Endothelial cell of umbilical vein (primary cell): ENCODE results near the gene DDX43. TPM values are rescaled to one million over a fixed set of nuclear protein-coding genes. Genes with fewer than 3 reads are reported as not detected.

Source experiments
- polyA plus RNA-seq, 4 experiments: library from polyadenylated mRNA; depleted of rRNA in 3 of 4; stranded (reverse) in 3 of 4; unstranded in 1 of 4; fragments of >200 nt; gene quantifications; 2 replicates each; pipeline versions ENCODE4 v1.2.1 to v1.2.3, GENCODE V29; 2011 to 2012; ENCODE audit warnings: missing spikeins in 1 of 4
- small RNA-seq: library from RNA; depleted of rRNA; stranded (forward); fragments of <200 nt; gene quantifications from one replicate; pipeline ENCODE3, GENCODE V24; 2012; ENCODE audit warnings: low replicate concordance, low read depth; ENCODE audit not compliant: insufficient read depth, insufficient read length
- total RNA-seq: library from RNA; stranded (reverse); gene quantifications from 2 replicates; pipeline ENCODE4 v1.2.3, GENCODE V29; 2021

DDX43 gene
- total and polyA plus RNA-seq, 2 donors (not counting 3 experiments of a cell fraction or from before 2014, with no cell fraction given) = 0.95 to 1.2 TPM

Small RNA genes within 50 kb of the gene (small RNA-seq; reads per million reads assigned to genes)
- gene RNU6-975P = not detected
- gene RPL39P3 = not detected

Other genes with a start within 250 kb of the DDX43 start
- not detected in 2 replicates for gene KHDC1L, start 169.3 kb upstream of the DDX43 start, total RNA-seq
- 0.15 and 0.18 TPM in 2 replicates for gene KHDC1L, start 169.3 kb upstream of the DDX43 start, polyA plus RNA-seq
- 3.3 and 3.7 TPM in 2 replicates for gene KHDC1, start 131.6 kb upstream of the DDX43 start, total RNA-seq
- gene KHDC1, start 131.6 kb upstream of the DDX43 start, polyA plus RNA-seq = 4.2 and 4.4 TPM in 2 replicates
- gene DPPA5, start 40.6 kb upstream of the DDX43 start, total RNA-seq = not detected in 2 replicates
- not detected in 2 replicates for gene DPPA5, start 40.6 kb upstream of the DDX43 start, polyA plus RNA-seq
- gene KHDC3L, start 32.2 kb upstream of the DDX43 start, total RNA-seq = not detected in 2 replicates
- not detected in 2 replicates for gene KHDC3L, start 32.2 kb upstream of the DDX43 start, polyA plus RNA-seq
- gene OOEP, start 24.9 kb upstream of the DDX43 start, total RNA-seq = not detected in 2 replicates
- gene OOEP, start 24.9 kb upstream of the DDX43 start, polyA plus RNA-seq = 0.19 and 0.21 TPM in 2 replicates
- 7.3 and 7.4 TPM in 2 replicates for gene CGAS, start 57.5 kb downstream of the DDX43 start, total RNA-seq
- gene CGAS, start 57.5 kb downstream of the DDX43 start, polyA plus RNA-seq = 1.6 and 1.9 TPM in 2 replicates
- 24.8 and 25.1 TPM in 2 replicates for gene MTO1, start 66.9 kb downstream of the DDX43 start, total RNA-seq
- 10.7 and 12.6 TPM in 2 replicates for gene MTO1, start 66.9 kb downstream of the DDX43 start, polyA plus RNA-seq
- gene EEF1A1, start 126.2 kb downstream of the DDX43 start, total RNA-seq = 9,186 and 9,456 TPM in 2 replicates
- gene EEF1A1, start 126.2 kb downstream of the DDX43 start, polyA plus RNA-seq = 9,885 and 11,104 TPM in 2 replicates